CD1c-positive myeloid dendritic cell (primary cell): ENCODE data around the gene MICOS13.
A peak's percentile ranks its signal among the peaks of the same experiment; 100 is the strongest.

Experiments used
- DNase-seq: peaks from one replicate; pipeline ENCODE4 v3.0.0-alpha.2; 2016; ENCODE audit errors: extremely low spot score

Gene MICOS13

GRCh38 chr19:5628919-5629481 lies 51.3 kb downstream of the MICOS13 start:
- DNase-seq: peak; percentile 74

DNA sequence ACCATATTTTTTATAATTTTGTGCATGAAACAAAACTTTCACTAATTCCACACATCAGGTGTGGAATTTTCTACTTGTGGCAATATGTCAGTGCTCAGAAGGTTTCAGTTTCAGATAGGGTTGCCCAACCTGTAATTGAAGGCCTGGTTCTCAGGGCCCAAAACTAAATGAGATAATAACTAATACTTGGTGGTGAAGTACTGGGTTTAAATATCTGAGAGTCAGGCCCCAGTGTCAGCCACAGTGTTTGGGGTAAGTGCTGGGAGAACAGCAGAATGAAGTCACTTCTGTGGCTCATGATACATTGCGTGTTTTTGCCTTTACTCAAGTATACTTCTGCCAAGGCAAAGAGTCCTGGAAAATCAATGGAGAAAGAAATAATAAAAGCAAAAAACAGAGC lies 51.9 kb downstream of the MICOS13 start:
- DNase-seq: peak; percentile 17
